ENCODE data around the gene DNER.

Gene DNER

GRCh38 chr2:229477269-229477755 is 237.0 kb downstream of the DNER start:
- no peak for DNase-seq

DNA sequence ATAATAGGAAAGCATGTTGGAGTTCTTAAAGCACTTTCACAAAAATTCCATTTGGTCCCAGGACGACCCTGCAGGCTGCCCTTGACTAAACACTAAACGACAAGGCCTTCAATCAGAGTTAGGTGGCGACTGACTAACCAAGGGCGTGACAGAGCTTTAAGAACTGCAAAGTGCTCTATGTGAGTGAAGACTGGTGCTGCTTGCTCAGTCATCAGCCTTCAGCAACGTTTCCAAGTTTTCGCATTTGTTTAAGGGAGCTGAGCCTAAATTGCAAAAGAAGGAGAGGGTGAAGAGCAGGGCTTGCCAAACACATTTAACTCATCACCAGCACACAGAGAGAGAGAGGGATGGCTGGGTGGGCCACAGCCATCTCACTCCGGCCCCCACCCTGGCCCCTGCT is 238.6 kb downstream of the DNER start:
- DNase-seq: no peak

GRCh38 chr2:229474125-229474524 is 240.2 kb downstream of the DNER start:
- no peak for DNase-seq

GRCh38 chr2:229470781-229471180 is 243.6 kb downstream of the DNER start:
- no peak for DNase-seq

GRCh38 chr2:229467783-229468182 is 246.6 kb downstream of the DNER start:
- no peak for DNase-seq

GRCh38 chr2:229463841-229464346 is 250.5 kb downstream of the DNER start:
- DNase-seq: no peak

DNA sequence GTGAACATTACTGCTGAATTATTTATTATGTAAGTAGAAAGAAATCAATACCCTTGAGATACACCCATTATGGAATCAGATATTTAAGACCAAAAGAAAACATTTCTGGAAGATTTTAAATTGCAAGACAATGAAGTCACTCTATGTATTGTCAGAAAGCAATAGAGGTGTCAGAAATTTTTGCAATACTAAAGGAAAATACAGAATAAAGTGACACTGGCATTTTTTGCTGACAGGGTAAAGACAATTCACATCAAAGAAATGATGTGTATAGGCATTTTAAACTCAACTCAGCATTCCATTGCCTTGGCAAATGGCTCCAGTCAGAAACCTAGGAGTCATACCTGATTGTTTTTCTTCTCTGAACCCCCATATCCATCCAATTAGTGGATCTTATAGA is 252.2 kb downstream of the DNER start:
- DNase-seq: no peak

DNA sequence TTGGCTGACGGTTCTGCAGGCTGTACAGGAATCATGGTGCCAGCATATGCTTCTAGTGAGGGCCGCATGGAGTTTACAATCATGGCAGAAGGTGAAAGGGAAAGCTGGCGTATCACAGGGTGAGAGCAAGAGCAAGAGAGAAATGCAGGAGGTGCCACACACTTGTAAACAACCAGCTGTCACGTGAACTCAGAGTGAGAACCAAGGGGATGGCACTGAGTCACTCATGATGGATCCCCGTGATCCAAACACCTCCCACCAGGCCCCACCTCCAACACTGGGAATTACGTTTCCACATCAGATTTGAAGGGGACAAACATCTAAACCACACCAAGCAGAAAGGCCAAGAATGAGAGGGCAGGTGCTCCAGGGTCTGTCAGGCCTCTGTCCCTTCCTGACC is 258.3 kb downstream of the DNER start:
- no peak for DNase-seq

- DNase-seq: no peak
Observed at GRCh38 chr2:229454934-229455631, 259.3 kb downstream of the DNER start.

- no peak for DNase-seq
Observed at GRCh38 chr2:229453230-229453629, 261.1 kb downstream of the DNER start.

DNA sequence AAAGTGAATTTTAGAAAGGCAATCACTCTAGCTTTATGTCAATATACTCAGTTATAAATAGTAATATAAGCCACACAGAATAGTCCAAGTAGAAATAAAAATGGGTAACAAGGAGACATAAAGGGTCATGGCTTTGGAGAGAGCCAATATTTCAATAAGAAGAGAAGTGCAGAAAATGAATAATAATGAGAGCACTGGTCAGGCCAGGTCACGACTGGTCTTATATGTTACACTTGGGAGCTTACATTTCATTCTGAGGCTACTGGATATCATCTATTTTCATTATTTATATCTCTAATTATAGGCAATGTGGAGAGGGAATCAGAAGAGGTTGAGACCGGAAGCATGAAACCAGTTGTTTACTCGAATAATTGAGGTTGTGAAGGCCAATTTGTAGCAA is 262.5 kb downstream of the DNER start:
- no peak for DNase-seq

DNA sequence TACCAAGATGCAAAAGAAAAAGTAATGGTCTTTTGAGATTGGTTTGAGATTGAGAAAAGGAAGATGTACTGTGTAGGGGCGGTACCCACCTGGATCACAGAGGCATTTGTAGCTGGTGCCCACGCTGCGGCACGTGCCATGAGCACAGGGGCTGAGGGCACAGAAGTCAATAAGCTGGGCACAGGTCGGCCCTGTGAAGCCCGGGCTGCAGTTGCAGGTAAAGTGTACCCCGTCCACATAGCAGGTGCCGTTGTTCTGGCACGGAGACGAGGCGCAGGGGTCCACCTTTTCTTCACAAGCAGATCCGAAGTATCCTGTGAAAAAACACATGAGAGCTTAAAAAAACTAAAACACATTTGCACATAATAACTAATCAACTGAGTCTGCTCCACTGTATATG is 267.1 kb downstream of the DNER start:
- no peak for DNase-seq

DNA sequence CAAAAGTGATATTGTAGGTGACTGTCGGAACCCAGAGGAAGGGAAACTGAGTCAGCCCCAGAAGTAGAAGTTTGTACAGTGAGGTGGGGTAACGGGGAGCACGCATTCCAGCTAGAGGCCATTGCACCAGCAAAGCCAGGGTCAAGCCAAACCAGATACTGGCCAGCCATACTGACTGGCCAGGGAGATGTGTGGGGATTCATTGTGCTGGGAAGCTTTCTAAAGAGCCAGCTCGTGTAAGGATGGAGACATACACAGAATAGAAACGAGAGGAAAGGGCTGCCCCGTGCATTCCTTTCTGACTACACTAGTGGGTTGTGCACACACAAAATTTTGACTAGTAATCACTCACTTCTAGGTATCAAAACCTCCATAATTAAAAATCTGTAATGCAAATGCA is 268.0 kb downstream of the DNER start:
- DNase-seq: no peak

DNA sequence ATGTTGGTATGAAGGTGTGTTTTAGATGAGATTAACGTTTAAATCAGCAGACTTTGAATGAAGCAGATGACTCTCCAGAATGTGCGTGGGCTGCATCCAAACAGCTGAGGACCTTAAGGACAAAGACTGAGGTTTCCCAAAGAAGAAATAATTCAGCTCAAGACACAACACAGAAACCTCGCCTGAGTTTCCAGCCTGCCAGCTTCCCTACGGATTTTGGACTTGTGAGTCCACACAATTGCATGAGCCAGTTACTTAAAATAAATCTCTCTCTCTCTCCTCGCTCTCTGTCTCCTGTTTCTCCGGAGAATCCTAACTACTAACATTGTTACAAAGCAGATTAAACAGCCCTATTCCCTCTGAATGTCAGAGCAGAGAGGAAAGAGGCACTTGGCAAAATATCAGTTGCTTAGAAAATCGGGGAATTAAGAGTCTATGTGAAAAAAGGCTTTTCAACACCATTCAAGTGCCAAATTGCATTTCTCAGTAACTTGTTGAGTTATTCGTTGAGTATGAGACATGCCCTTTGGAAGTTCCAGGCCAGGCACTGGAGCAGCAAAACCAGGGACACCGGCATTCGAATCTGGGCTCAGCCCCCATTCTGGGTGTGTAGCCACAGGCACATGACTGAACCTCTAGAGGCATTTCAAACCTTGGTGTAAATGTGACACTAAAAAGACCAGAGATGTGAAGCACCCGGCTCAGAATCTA is 268.7 kb downstream of the DNER start:
- DNase-seq: no peak

- peak in 1 of 2 donors; percentile 13 for DNase-seq
Observed at GRCh38 chr2:229445019-229445418, 269.3 kb downstream of the DNER start.

GRCh38 chr2:229443546-229444268 is 270.6 kb downstream of the DNER start:
- no peak for DNase-seq

DNA sequence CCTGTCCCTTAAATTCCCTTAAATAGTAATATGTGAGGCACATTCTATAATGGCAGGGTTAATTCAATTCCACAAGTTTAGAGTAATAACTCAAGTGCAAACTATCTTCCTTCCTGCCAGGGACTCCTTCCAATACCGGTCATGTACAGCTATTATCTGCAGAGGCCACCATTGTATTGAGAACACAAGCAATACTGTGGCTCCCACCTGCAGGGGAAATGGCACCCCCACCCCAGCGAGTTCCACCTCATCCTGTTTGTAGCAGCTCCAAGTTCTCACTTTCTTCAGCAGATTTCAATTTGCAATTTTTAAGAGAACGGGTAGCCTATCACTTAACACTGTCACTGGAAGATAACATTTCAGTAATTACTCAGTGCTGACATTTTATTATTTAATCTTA is 271.2 kb downstream of the DNER start:
- no peak for DNase-seq

DNA sequence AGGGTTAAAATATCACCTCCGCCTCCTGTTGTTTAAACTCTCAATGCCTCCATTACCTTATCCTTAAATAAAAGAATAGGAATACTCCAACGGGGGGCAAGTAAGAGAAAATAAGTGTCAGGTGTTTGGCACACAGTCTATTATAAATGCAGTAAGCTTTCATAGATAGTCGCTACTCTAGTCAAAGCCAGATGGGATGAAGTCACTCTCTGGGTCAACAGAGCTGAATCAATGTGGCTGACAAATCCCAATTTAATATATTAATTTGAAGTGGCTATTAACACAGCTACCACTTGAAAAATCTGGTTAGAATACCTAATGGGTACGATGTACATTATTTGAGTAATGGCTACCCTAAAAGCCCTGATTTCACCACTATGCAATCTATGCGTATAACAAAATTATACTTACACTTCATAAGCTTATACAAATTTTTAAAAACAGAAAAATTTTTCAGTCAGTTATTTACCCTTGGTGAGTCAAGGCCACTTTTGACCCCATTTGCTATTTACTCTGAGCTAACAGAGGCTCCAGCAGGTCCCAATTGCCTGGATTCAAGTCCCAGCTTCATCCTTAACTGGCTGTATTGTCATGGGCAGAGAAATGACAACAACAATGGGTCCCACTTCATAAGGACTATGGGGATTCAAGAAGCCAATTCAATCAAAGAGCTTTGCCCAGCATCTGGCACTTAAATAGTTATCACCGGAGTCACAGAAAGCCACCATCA is 275.8 kb downstream of the DNER start:
- no peak for DNase-seq

- no peak for DNase-seq
Observed at GRCh38 chr2:229437467-229437866, 276.9 kb downstream of the DNER start.

GRCh38 chr2:229434187-229434586 is 280.2 kb downstream of the DNER start:
- no peak for DNase-seq

- no peak for DNase-seq
Observed at GRCh38 chr2:229433351-229433750, 281.0 kb downstream of the DNER start.

DNA sequence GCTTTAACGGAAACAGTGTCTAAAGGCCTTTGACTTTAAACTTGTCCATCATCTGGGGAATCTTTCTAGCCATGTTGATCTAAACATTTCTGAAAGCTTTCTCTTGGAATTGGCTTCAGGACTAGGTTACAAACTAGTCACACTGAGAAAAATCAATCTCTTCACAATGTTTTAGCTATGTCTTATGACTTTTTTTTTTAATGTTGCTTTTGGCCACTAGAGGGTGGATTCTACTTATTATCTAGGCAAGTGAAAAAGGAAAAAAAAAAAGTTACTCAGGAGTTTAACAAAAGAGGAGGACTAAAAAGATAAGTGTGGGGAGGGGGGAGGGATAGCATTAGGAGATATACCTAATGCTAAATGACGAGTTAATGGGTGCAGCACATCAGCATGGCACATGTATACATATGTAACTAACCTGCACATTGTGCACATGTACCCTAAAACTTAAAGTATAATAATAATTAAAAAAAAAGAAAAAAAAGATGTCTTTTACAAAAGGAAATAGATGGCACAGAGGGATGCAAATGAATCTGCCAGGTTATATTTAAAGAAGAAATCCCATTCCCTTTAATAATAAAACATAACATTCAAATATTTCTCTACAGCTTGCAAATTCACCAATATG is 282.9 kb downstream of the DNER start:
- no peak for DNase-seq

Measured in CD4-positive, alpha-beta T cell treated with Interleukin-1 beta for 1 hour (primary cell).